Testis (tissue), 3 donors: ENCODE results near the gene ABCD1. TPM values are rescaled to one million over a fixed set of nuclear protein-coding genes. Genes with fewer than 3 reads are reported as not detected.

Experiments
- DNase-seq: peaks from one replicate; pipeline ENCODE4 v3.0.0-alpha.2; 2019
- H3K27ac ChIP-seq, 2 donors: fragments of 200-600 bp; sonication (generic); one replicate each; pipeline ENCODE4 v1.5.1; 2019
- H3K27me3 ChIP-seq: fragments of 200-600 bp; sonication (generic); one replicate; pipeline ENCODE4 v1.5.1; 2019
- H3K36me3 ChIP-seq: fragments of 200-600 bp; sonication (generic); one replicate; pipeline ENCODE4 v1.5.1; 2017; ENCODE audit warnings: low read depth; ENCODE audit errors: missing control alignments
- H3K4me1 ChIP-seq: fragments of 200-600 bp; sonication (generic); one replicate; pipeline ENCODE4 v1.5.1; 2019
- H3K4me3 ChIP-seq, 2 donors: fragments of 200-600 bp; sonication (generic); one replicate each; pipeline ENCODE4 v1.5.1; 2017 to 2019
- H3K9me3 ChIP-seq: fragments of 200-600 bp; sonication (generic); one replicate; pipeline ENCODE4 v1.5.1; 2017
- CTCF ChIP-seq, 3 experiments: fragments of 450-650 bp in 2 of 3; fragments of 200-600 bp in 1 of 3; sonication (generic) in 1 of 3; IDR thresholded peaks; one replicate each; pipeline ENCODE4 v1.5.1; 2016 to 2019; ENCODE audit warnings: antibody characterized with exemption in 3 of 3, mild to moderate bottlenecking in 2 of 3, moderate library complexity in 1 of 3
- POLR2A ChIP-seq: fragments of 450-650 bp; IDR thresholded peaks from one replicate; pipeline ENCODE4 v1.6.1; 2017; ENCODE audit warnings: antibody characterized with exemption, mild to moderate bottlenecking, moderate library complexity
- WGBS, 2 donors: methylation state at CpG; one replicate each; pipeline ENCODE4 v1.1.5; 2018; 5-methylcytosine and 5-hydroxymethylcytosine counted together
- intact Hi-C: fragments of 100-400 bp; cut with DNase I; formaldehyde crosslinking; loops from one replicate; pipeline ENCODE4 v1.15.1; 2023; ENCODE audit warnings: low total_unique reads
- polyA plus RNA-seq: library from polyadenylated mRNA; stranded (reverse); fragments of 350-450 nt; fragmentation: Illumina TruSeq; extraction: RNeasy Lipid Tissue Mini Kit (QIAGEN cat#74804); gene quantifications from one replicate; pipeline ENCODE4 v1.2.3, GENCODE V29; 2014; ENCODE audit warnings: low read depth, low replicate concordance; ENCODE audit not compliant: insufficient read depth
- total RNA-seq, 2 donors: library from RNA; depleted of rRNA; stranded (reverse); fragments of >200 nt; gene quantifications; one replicate each; pipeline ENCODE4 v1.2.3, GENCODE V29; 2016

Gene ABCD1
- total and polyA plus RNA-seq, 3 donors from 2014 or later, result 34.3 to 112 (median 84.4) TPM

- no peaks in the 10 kb centered on the region for H3K36me3 ChIP-seq
- TF ChIP-seq POLR2A, result no peak
- no peak for TF ChIP-seq CTCF (IDR thresholded peaks at IDR 0.05)
- no peaks in the 10 kb centered on the region for H3K9me3 ChIP-seq
- intact Hi-C loops, result loop anchor here (10.0 kb wide), 1 partner anchor 188 kb away; no protein-coding TSS in a partner anchor
- H3K27ac ChIP-seq, result no peak overlapping the region
- no peaks in the 10 kb centered on the region for H3K27me3 ChIP-seq
- WGBS, 2 donors, result 85% methylated on average over 50 of the region's 56 CpGs; no CpG with 5 or more reads in 1 of the 2 donors
- DNase-seq, result no peak
- H3K4me1 ChIP-seq, result peaks cover 14% of the 10 kb centered on the region
- no peak overlapping the region for H3K4me3 ChIP-seq
Observed at GRCh38 chrX:153766871-153767673, 42.4 kb downstream of the ABCD1 start.

GRCh38 chrX:153767674-153768055 lies 43.0 kb downstream of the ABCD1 start:
- H3K9me3 ChIP-seq, result no peaks in the 10 kb centered on the region
- H3K27ac ChIP-seq, result no peak overlapping the region
- WGBS, 2 donors, result 93% methylated on average over 15 of the region's 20 CpGs; no CpG with 5 or more reads in 1 of the 2 donors
- H3K4me3 ChIP-seq, result no peak overlapping the region
- TF ChIP-seq POLR2A, result no peak
- TF ChIP-seq CTCF (IDR thresholded peaks at IDR 0.05), result no peak
- H3K4me1 ChIP-seq, result peaks cover 14% of the 10 kb centered on the region
- intact Hi-C loops, result loop anchor here (10.0 kb wide), 1 partner anchor 187 kb away; no protein-coding TSS in a partner anchor
- H3K36me3 ChIP-seq, result no peaks in the 10 kb centered on the region
- no peak for DNase-seq
- no peaks in the 10 kb centered on the region for H3K27me3 ChIP-seq

GRCh38 chrX:153768311-153769157 lies 43.9 kb downstream of the ABCD1 start:
- 87% methylated on average over 15 of the region's 22 CpGs; no CpG with 5 or more reads in 1 of the 2 donors for WGBS, 2 donors
- Histone ChIP-seq H3K4me1 (peaks cover 14% of the 10 kb centered on the region), H3K27ac (no peak overlapping the region), H3K27me3 (no peaks in the 10 kb centered on the region), H3K9me3 (no peaks in the 10 kb centered on the region), H3K4me3 (no peak overlapping the region), H3K36me3 (no peaks in the 10 kb centered on the region)
- TF ChIP-seq POLR2A (no peak), CTCF (IDR thresholded peaks at IDR 0.05) (peak in 1 of 3 experiments; percentile 16)
- DNase-seq, result no peak
- intact Hi-C loops, result loop anchor here (10.0 kb wide), 1 partner anchor 186 kb away; no protein-coding TSS in a partner anchor

- no peak for TF ChIP-seq POLR2A
- TF ChIP-seq CTCF (IDR thresholded peaks at IDR 0.05), result no peak
- Histone ChIP-seq H3K4me1 (peaks cover 14% of the 10 kb centered on the region), H3K4me3 (no peak overlapping the region), H3K36me3 (no peaks in the 10 kb centered on the region), H3K9me3 (no peaks in the 10 kb centered on the region), H3K27me3 (no peaks in the 10 kb centered on the region), H3K27ac (no peak overlapping the region)
- 93 to 100% methylated on average over 3 to 20 of the region's 23 CpGs for whole genome bisulfite sequencing, 2 donors
- DNase-seq, result no peak
- intact Hi-C loops, result loop anchor here (10.0 kb wide), 1 partner anchor 185 kb away; no protein-coding TSS in a partner anchor
Observed at GRCh38 chrX:153769158-153769864, 44.7 kb downstream of the ABCD1 start.
